HEK293 (cell line): ENCODE results near the gene HOXD10.
A peak's percentile ranks its signal among the peaks of the same experiment; 100 is the strongest.

ENCODE experiments used
- KLF10 ChIP-seq: fragments of 450-650 bp; IDR thresholded peaks from 2 replicates; pipeline ENCODE4 v1.5.1; 2018; ENCODE audit warnings: missing biosample characterization, mild to moderate bottlenecking, missing genetic modification characterization
- OVOL3 ChIP-seq: fragments of 450-650 bp; formaldehyde crosslinking; IDR thresholded peaks from 2 replicates; pipeline ENCODE4 v1.5.1; 2016; ENCODE audit warnings: missing biosample characterization, missing genetic modification characterization
- SCRT2 ChIP-seq: fragments of 450-650 bp; formaldehyde crosslinking; IDR thresholded peaks from 2 replicates; pipeline ENCODE4 v1.5.1; 2016; ENCODE audit warnings: missing biosample characterization, missing genetic modification characterization
- SP3 ChIP-seq: fragments of 450-650 bp; formaldehyde crosslinking; IDR thresholded peaks from 2 replicates; pipeline ENCODE4 v1.5.1; 2016; ENCODE audit warnings: missing biosample characterization, missing genetic modification characterization
- ZEB2 ChIP-seq: fragments of 450-650 bp; formaldehyde crosslinking; IDR thresholded peaks from 2 replicates; pipeline ENCODE4 v1.5.1; 2016; ENCODE audit warnings: missing biosample characterization, missing genetic modification characterization
- ZFP69B ChIP-seq: fragments of 450-650 bp; formaldehyde crosslinking; IDR thresholded peaks from 2 replicates; pipeline ENCODE4 v1.5.1; 2016; ENCODE audit warnings: missing biosample characterization, missing genetic modification characterization
- ZNF157 ChIP-seq: fragments of 450-650 bp; formaldehyde crosslinking; IDR thresholded peaks from 2 replicates; pipeline ENCODE4 v1.5.1; 2016; ENCODE audit warnings: missing biosample characterization, missing genetic modification characterization
- ZNF16 ChIP-seq: fragments of 450-650 bp; formaldehyde crosslinking; IDR thresholded peaks from 2 replicates; pipeline ENCODE4 v1.5.1; 2016; ENCODE audit warnings: low read depth, missing biosample characterization, missing genetic modification characterization
- ZNF169 ChIP-seq: fragments of 450-650 bp; formaldehyde crosslinking; IDR thresholded peaks from 2 replicates; pipeline ENCODE4 v1.5.1; 2016; ENCODE audit warnings: missing biosample characterization, missing genetic modification characterization
- ZNF184 ChIP-seq: fragments of 450-650 bp; IDR thresholded peaks from 2 replicates; pipeline ENCODE4 v1.5.1; 2018; ENCODE audit warnings: missing biosample characterization, mild to moderate bottlenecking, missing genetic modification characterization
- ZNF2 ChIP-seq: fragments of 450-650 bp; formaldehyde crosslinking; IDR thresholded peaks from 2 replicates; pipeline ENCODE4 v1.5.1; 2016; ENCODE audit warnings: missing biosample characterization, missing genetic modification characterization
- ZNF221 ChIP-seq: fragments of 450-650 bp; formaldehyde crosslinking; IDR thresholded peaks from 2 replicates; pipeline ENCODE4 v1.5.1; 2017; ENCODE audit warnings: missing biosample characterization, missing genetic modification characterization, borderline replicate concordance
- ZNF223 ChIP-seq: fragments of 450-650 bp; formaldehyde crosslinking; IDR thresholded peaks from 2 replicates; pipeline ENCODE4 v1.5.1; 2016; ENCODE audit warnings: missing biosample characterization, missing genetic modification characterization
- ZNF23 ChIP-seq: fragments of 450-650 bp; formaldehyde crosslinking; IDR thresholded peaks from 2 replicates; pipeline ENCODE4 v1.5.1; 2016; ENCODE audit warnings: missing biosample characterization, missing genetic modification characterization, borderline replicate concordance
- ZNF239 ChIP-seq: fragments of 450-650 bp; formaldehyde crosslinking; IDR thresholded peaks from 2 replicates; pipeline ENCODE4 v1.5.1; 2016; ENCODE audit warnings: missing biosample characterization, missing genetic modification characterization
- ZNF404 ChIP-seq: fragments of 450-650 bp; formaldehyde crosslinking; IDR thresholded peaks from 2 replicates; pipeline ENCODE4 v1.5.1; 2017; ENCODE audit warnings: missing biosample characterization, missing genetic modification characterization
- ZNF426 ChIP-seq: fragments of 450-650 bp; formaldehyde crosslinking; IDR thresholded peaks from 2 replicates; pipeline ENCODE4 v1.5.1; 2017; ENCODE audit warnings: missing biosample characterization, missing genetic modification characterization, mild to moderate bottlenecking, inconsistent platforms, moderate library complexity
- ZNF48 ChIP-seq: fragments of 450-650 bp; formaldehyde crosslinking; IDR thresholded peaks from 2 replicates; pipeline ENCODE4 v1.5.1; 2016; ENCODE audit warnings: missing biosample characterization, missing genetic modification characterization
- ZNF558 ChIP-seq: fragments of 450-650 bp; formaldehyde crosslinking; IDR thresholded peaks from 2 replicates; pipeline ENCODE4 v1.5.1; 2016; ENCODE audit warnings: missing biosample characterization, missing genetic modification characterization
- ZNF658 ChIP-seq: fragments of 450-650 bp; formaldehyde crosslinking; IDR thresholded peaks from 2 replicates; pipeline ENCODE4; 2016; ENCODE audit warnings: missing biosample characterization, missing genetic modification characterization
- ZNF777 ChIP-seq: fragments of 450-650 bp; formaldehyde crosslinking; IDR thresholded peaks from 2 replicates; pipeline ENCODE4 v1.5.1; 2017; ENCODE audit warnings: missing biosample characterization, missing genetic modification characterization, borderline replicate concordance
- ZSCAN23 ChIP-seq: fragments of 450-650 bp; formaldehyde crosslinking; IDR thresholded peaks from 2 replicates; pipeline ENCODE4 v1.5.1; 2016; ENCODE audit warnings: missing biosample characterization, missing genetic modification characterization
- TF ChIP-seq, protein P1 (sequence below): fragments of 450-650 bp; formaldehyde crosslinking; IDR thresholded peaks from 2 replicates; pipeline ENCODE4 v1.5.1; 2016; ENCODE audit warnings: missing biosample characterization, missing genetic modification characterization
- TF ChIP-seq, protein P2 (sequence below): fragments of 450-650 bp; formaldehyde crosslinking; IDR thresholded peaks from 2 replicates; pipeline ENCODE4 v1.5.1; 2017; ENCODE audit warnings: missing biosample characterization, missing genetic modification characterization
- TF ChIP-seq, protein P3 (sequence below): fragments of 450-650 bp; formaldehyde crosslinking; IDR thresholded peaks from 2 replicates; pipeline ENCODE4 v1.5.1; 2016; ENCODE audit warnings: missing biosample characterization, missing genetic modification characterization
- TF ChIP-seq, protein P4 (sequence below): fragments of 450-650 bp; formaldehyde crosslinking; IDR thresholded peaks from 2 replicates; pipeline ENCODE4 v1.5.1; 2017; ENCODE audit warnings: missing biosample characterization, missing genetic modification characterization
- TF ChIP-seq, protein P5 (sequence below): fragments of 450-650 bp; formaldehyde crosslinking; IDR thresholded peaks from 2 replicates; pipeline ENCODE4 v1.5.1; 2016; ENCODE audit warnings: missing biosample characterization, missing genetic modification characterization
- TF ChIP-seq, protein P6 (sequence below): fragments of 450-650 bp; IDR thresholded peaks from 2 replicates; pipeline ENCODE4 v1.5.1; 2018; ENCODE audit warnings: missing biosample characterization, missing genetic modification characterization

The HOXD10 gene

DNA sequence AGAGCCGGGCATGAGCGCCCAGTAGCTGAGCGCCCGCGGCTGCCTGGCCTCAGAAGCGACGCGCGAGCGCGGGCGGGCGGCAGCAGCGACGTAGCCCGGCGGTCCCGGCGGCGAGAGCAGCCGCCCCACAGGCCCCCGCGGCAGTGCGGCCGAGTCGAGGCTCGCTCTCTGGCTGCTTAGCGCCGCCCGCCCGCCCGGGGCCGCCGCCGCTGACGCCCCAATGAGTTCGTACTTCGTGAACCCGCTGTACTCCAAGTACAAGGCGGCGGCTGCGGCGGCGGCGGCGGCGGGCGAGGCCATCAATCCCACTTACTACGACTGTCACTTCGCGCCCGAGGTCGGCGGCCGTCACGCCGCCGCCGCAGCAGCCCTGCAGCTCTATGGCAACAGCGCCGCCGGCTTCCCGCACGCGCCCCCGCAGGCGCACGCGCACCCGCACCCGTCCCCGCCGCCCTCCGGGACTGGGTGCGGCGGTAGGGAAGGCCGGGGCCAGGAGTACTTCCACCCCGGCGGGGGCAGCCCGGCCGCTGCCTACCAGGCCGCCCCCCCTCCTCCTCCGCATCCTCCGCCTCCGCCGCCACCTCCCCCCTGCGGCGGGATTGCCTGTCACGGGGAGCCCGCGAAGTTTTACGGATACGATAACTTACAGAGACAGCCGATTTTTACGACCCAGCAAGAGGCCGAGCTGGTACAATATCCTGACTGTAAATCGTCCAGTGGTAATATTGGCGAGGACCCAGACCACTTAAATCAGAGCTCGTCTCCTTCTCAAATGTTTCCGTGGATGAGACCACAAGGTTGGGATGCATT lies 13.8 kb downstream of the HOXD10 start (continued):
- TF ChIP-seq, protein P1, sequence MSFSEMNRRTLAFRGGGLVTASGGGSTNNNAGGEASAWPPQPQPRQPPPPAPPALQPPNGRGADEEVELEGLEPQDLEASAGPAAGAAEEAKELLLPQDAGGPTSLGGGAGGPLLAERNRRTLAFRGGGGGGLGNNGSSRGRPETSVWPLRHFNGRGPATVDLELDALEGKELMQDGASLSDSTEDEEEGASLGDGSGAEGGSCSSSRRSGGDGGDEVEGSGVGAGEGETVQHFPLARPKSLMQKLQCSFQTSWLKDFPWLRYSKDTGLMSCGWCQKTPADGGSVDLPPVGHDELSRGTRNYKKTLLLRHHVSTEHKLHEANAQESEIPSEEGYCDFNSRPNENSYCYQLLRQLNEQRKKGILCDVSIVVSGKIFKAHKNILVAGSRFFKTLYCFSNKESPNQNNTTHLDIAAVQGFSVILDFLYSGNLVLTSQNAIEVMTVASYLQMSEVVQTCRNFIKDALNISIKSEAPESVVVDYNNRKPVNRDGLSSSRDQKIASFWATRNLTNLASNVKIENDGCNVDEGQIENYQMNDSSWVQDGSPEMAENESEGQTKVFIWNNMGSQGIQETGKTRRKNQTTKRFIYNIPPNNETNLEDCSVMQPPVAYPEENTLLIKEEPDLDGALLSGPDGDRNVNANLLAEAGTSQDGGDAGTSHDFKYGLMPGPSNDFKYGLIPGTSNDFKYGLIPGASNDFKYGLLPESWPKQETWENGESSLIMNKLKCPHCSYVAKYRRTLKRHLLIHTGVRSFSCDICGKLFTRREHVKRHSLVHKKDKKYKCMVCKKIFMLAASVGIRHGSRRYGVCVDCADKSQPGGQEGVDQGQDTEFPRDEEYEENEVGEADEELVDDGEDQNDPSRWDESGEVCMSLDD (tag by site-specific recombination) = no peak
- TF ChIP-seq SP3 (tag by site-specific recombination) (peak; percentile 37; the same call in 1 of the 2 replicates), ZFP69B (tag by site-specific recombination) (0 out of 2 replicates have a peak, but pooled peaks have one; percentile 18), ZNF223 (tag by site-specific recombination) (no peak), ZNF48 (tag by site-specific recombination) (no peak), ZNF658 (tag by site-specific recombination) (no peak), ZNF2 (tag by site-specific recombination) (no peak), ZNF157 (tag by site-specific recombination) (no peak), ZSCAN23 (tag by site-specific recombination) (no peak), ZEB2 (peak; percentile 83), ZNF404 (tag by site-specific recombination) (no peak), ZNF184 (no peak), ZNF239 (no peak), ZNF23 (tag by site-specific recombination) (no peak), ZNF426 (tag by site-specific recombination) (no peak), KLF10 (tag by site-specific recombination) (peak; percentile 48; the same call in 1 of the 2 replicates), ZNF558 (no peak), OVOL3 (tag by site-specific recombination) (peak; percentile 65; the same call in 1 of the 2 replicates), ZNF169 (no peak), ZNF777 (tag by site-specific recombination) (no peak), ZNF221 (tag by site-specific recombination) (no peak), ZNF16 (no peak), SCRT2 (no peak)
- TF ChIP-seq, protein P2, sequence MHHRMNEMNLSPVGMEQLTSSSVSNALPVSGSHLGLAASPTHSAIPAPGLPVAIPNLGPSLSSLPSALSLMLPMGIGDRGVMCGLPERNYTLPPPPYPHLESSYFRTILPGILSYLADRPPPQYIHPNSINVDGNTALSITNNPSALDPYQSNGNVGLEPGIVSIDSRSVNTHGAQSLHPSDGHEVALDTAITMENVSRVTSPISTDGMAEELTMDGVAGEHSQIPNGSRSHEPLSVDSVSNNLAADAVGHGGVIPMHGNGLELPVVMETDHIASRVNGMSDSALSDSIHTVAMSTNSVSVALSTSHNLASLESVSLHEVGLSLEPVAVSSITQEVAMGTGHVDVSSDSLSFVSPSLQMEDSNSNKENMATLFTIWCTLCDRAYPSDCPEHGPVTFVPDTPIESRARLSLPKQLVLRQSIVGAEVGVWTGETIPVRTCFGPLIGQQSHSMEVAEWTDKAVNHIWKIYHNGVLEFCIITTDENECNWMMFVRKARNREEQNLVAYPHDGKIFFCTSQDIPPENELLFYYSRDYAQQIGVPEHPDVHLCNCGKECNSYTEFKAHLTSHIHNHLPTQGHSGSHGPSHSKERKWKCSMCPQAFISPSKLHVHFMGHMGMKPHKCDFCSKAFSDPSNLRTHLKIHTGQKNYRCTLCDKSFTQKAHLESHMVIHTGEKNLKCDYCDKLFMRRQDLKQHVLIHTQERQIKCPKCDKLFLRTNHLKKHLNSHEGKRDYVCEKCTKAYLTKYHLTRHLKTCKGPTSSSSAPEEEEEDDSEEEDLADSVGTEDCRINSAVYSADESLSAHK (tag by site-specific recombination) = peak; percentile 84
- TF ChIP-seq, protein P3, sequence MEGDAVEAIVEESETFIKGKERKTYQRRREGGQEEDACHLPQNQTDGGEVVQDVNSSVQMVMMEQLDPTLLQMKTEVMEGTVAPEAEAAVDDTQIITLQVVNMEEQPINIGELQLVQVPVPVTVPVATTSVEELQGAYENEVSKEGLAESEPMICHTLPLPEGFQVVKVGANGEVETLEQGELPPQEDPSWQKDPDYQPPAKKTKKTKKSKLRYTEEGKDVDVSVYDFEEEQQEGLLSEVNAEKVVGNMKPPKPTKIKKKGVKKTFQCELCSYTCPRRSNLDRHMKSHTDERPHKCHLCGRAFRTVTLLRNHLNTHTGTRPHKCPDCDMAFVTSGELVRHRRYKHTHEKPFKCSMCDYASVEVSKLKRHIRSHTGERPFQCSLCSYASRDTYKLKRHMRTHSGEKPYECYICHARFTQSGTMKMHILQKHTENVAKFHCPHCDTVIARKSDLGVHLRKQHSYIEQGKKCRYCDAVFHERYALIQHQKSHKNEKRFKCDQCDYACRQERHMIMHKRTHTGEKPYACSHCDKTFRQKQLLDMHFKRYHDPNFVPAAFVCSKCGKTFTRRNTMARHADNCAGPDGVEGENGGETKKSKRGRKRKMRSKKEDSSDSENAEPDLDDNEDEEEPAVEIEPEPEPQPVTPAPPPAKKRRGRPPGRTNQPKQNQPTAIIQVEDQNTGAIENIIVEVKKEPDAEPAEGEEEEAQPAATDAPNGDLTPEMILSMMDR (tag by site-specific recombination) = no peak
- TF ChIP-seq, protein P4, sequence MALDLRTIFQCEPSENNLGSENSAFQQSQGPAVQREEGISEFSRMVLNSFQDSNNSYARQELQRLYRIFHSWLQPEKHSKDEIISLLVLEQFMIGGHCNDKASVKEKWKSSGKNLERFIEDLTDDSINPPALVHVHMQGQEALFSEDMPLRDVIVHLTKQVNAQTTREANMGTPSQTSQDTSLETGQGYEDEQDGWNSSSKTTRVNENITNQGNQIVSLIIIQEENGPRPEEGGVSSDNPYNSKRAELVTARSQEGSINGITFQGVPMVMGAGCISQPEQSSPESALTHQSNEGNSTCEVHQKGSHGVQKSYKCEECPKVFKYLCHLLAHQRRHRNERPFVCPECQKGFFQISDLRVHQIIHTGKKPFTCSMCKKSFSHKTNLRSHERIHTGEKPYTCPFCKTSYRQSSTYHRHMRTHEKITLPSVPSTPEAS = no peak
- TF ChIP-seq, protein P5, sequence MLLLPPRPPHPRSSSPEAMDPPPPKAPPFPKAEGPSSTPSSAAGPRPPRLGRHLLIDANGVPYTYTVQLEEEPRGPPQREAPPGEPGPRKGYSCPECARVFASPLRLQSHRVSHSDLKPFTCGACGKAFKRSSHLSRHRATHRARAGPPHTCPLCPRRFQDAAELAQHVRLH (tag by site-specific recombination) = peak; percentile 79; the same call in 1 of the 2 replicates
- TF ChIP-seq, protein P6, sequence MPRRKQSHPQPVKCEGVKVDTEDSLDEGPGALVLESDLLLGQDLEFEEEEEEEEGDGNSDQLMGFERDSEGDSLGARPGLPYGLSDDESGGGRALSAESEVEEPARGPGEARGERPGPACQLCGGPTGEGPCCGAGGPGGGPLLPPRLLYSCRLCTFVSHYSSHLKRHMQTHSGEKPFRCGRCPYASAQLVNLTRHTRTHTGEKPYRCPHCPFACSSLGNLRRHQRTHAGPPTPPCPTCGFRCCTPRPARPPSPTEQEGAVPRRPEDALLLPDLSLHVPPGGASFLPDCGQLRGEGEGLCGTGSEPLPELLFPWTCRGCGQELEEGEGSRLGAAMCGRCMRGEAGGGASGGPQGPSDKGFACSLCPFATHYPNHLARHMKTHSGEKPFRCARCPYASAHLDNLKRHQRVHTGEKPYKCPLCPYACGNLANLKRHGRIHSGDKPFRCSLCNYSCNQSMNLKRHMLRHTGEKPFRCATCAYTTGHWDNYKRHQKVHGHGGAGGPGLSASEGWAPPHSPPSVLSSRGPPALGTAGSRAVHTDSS (tag by site-specific recombination) = peak; percentile 17; the same call in 1 of the 2 replicates
